IPS DF 6.9 (cell line): Measurements from ENCODE around the gene GABRA4.

Source experiments
- DNase-seq: peaks from one replicate; pipeline ENCODE4 v3.0.0-alpha.2; 2013; ENCODE audit warnings: low read depth, low spot score
- H3K27ac ChIP-seq: one replicate; pipeline ENCODE4 v1.5.1; 2013; ENCODE audit warnings: low read length, control low read depth
- H3K27me3 ChIP-seq: 2 replicates; pipeline ENCODE4 v1.6.1; 2013; ENCODE audit warnings: mild to moderate bottlenecking, low read length; ENCODE audit not compliant: control insufficient read depth, insufficient read depth
- H3K36me3 ChIP-seq: 2 replicates; pipeline ENCODE4 v1.6.1; 2013; ENCODE audit warnings: low read length; ENCODE audit not compliant: control insufficient read depth, insufficient read depth
- H3K4me1 ChIP-seq: 2 replicates; pipeline ENCODE4 v1.6.1; 2013; ENCODE audit warnings: low read length; ENCODE audit not compliant: control insufficient read depth, insufficient read depth
- H3K4me3 ChIP-seq: 2 replicates; pipeline ENCODE4 v1.5.1; 2013; ENCODE audit warnings: mild to moderate bottlenecking, low read length
- H3K9me3 ChIP-seq: 2 replicates; pipeline ENCODE4 v1.6.1; 2013; ENCODE audit warnings: low read length, inconsistent platforms; ENCODE audit not compliant: control insufficient read depth, insufficient read depth
- WGBS: extraction: QIAGEN DNeasy Blood & Tissue Kit; methylation state at CpG from one replicate; pipeline ENCODE4 v1.1.7; 2013; ENCODE audit warnings: mixed read lengths, missing lambda C conversion rate; ENCODE audit not compliant: insufficient read length, insufficient coverage; 5-methylcytosine and 5-hydroxymethylcytosine counted together

Gene GABRA4

DNA sequence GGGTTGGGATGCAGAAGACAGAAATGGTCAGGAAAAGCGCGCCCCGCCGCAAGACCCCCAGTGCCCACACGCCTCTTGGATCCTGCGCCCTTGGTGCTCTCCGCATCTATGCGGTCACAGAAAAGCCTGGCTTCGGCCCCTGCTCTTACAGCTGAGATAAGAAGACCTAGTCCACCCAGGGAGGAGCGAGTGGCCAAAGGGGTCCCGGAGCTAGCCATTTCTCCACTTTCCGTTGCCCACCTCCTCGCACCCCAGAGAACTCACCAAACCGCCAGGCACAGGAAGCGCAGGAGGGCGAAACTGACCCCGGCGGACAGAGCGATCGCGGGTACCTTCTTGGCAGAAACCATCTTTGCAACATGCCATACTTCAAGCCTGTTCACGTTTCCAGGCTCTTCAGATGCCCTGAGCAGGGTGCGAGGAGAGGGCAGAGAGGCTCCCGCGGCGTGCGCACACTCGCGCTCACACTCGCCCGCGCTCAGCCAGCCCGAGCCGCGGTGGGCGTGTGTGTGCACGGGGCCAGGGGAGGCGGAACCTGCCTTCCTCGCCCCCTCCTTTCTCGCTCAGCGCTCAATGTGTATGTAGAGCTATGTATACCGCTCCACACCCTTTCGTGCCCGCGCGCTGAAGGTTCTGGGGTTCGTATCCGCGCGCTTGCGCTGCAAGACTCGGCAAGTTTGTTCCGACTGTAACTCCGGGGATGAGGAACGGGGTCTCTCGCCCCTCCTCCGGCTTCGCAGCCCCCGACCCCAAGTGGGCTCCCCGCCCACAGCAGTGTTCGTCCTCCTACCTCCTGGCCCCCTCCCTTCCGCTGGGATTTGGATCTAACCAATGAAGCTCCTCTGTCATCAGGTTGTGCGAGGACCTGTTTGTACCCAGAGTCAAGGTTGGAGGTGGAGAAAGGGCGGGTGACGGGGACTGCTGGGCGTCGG is at the start of gene GABRA4:
GABRA4 (minus strand) TSS at position 507 of the 932 bp plus-strand sequence; CDS start at position 350, 157 bp downstream.
- WGBS: no CpG with 5 or more reads among the region's 67 CpGs
- Histone ChIP-seq H3K36me3 (no peaks in the 10 kb centered on the region), H3K4me3 (peak within 1 kb of the TSS; percentile 47; the same call in 1 of the 2 replicates), H3K4me1 (no peaks in the 10 kb centered on the region), H3K27me3 (peaks cover 18% of the 10 kb centered on the region; the same call in 1 of the 2 replicates), H3K9me3 (no peaks in the 10 kb centered on the region; the same call in 1 of the 2 replicates), H3K27ac (no peak within 1 kb of the TSS)
- no peak for DNase-seq

DNA sequence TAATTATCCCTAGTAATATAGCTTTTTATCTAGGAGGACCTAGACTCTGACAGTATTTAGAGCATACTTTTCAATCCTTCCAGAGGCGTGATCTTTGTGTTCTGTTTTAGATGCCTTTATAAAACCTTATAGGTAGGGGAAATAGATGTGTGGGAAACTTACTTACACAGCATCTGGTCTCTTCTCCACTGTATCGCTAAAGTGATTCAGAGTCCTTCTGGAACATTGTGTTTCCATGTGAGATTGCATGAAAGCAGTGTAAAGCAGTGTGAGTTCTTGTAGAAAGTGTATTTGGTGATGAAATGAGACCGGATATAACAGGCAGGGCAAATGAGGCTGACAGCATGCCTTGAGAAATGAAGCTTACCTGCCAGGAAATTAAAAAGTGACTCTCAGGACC is 47.4 kb upstream of the GABRA4 start:
- no peak for DNase-seq
- no peaks in the 10 kb centered on the region for H3K4me1 ChIP-seq
- WGBS: no CpG with 5 or more reads among the region's 3 CpGs
- H3K9me3 ChIP-seq: no peaks in the 10 kb centered on the region
- H3K27me3 ChIP-seq: no peaks in the 10 kb centered on the region
- H3K4me3 ChIP-seq: no peak overlapping the region
- H3K36me3 ChIP-seq: no peaks in the 10 kb centered on the region
- no peak overlapping the region for H3K27ac ChIP-seq

DNA sequence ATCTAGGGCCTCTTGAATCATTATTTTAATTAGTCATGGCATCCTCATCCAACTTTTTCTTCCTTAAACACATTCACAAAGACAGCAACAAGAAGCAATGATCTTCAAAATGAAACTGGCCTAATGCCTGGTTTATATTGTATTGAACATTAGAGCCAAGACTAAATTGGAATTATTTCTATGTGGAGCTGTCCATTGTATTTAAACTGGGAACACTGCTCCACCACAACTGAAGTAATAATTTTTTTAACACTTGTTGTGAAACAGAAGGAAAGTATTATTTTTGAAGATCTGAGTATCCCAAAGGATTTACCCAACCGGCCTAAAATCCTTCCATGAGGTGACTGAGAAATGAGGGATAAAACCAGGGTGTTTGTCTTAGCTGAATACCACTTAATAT is 44.9 kb upstream of the GABRA4 start:
- Histone ChIP-seq H3K27ac (no peak overlapping the region), H3K36me3 (no peaks in the 10 kb centered on the region), H3K9me3 (no peaks in the 10 kb centered on the region), H3K4me1 (no peaks in the 10 kb centered on the region), H3K27me3 (no peaks in the 10 kb centered on the region), H3K4me3 (no peak overlapping the region)
- DNase-seq: no peak
- no CpG with 5 or more reads among the region's 1 CpG for WGBS

DNA sequence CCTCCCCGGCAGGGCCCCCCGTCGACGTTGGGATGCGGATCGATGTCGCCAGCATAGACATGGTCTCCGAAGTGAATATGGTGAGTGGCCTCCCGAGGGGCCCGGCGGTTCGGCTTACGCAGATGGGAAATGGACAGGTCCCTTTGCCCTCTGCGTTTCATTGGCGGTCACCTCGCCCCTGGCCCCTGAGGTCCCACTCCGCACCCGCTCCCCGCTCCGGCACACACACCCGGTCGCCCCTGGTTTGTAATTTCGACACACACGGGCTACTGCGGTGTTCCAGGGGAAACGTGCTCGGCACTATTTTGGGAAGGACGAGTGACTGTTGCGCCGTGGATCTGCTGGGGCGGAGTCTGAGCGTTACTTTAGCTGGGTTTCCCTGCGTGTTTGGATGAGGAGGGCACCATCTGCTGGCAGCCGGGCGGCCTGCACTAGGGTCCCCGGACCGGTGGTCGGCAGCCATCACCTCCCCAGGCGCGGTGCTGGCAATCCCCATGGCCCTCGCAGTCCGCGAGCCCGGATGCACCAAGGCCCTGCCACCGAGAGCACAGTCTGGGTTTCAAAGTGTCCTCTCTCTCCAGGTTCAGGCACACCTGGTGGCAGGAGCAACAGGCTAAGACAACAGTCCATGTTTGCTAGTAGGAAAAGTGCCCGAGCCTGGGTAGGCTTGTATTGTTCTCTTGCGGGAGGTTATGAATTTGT is 39.2 kb upstream of the GABRA4 start:
- peaks cover 2% of the 10 kb centered on the region; the same call in 1 of the 2 replicates for H3K9me3 ChIP-seq
- DNase-seq: no peak
- no peak overlapping the region for H3K27ac ChIP-seq
- no peaks in the 10 kb centered on the region for H3K4me1 ChIP-seq
- H3K4me3 ChIP-seq: peak overlapping the region; percentile 61; the same call in 1 of the 2 replicates
- no peaks in the 10 kb centered on the region for H3K36me3 ChIP-seq
- no CpG with 5 or more reads among the region's 47 CpGs for WGBS
- H3K27me3 ChIP-seq: no peaks in the 10 kb centered on the region; the same call in 1 of the 2 replicates

DNA sequence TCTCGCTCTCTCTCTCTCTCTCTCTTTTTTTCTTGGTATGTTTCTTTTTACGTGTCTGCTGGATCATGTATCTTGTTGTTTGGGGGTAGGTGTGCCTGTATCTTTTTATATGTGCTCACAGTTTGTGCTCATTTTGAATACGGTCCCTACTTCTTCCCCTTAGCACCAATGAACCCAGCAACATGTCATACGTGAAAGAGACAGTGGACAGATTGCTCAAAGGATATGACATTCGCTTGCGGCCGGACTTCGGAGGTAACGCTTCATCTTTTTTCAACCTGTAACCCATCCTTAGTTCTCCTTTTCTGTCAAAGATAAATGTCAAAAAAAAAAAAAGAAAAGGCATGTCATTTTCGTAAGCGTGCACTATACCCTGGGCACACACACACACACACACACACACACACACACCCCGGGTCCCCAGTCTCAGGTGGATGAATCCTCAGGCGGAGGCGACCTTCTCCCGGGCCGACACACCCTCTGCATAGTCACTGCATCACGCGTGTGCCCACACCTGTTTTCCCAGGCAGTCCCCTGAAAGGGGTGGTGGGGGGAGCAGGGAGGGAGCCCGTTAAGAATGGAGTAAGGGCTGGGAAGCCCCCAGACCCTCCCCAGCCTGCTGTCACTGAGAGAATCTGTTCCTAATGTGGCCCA is 38.5 kb upstream of the GABRA4 start:
- H3K4me3 ChIP-seq: peak overlapping the region; percentile 62; the same call in 1 of the 2 replicates
- H3K9me3 ChIP-seq: peaks cover 2% of the 10 kb centered on the region; the same call in 1 of the 2 replicates
- H3K4me1 ChIP-seq: no peaks in the 10 kb centered on the region

DNA sequence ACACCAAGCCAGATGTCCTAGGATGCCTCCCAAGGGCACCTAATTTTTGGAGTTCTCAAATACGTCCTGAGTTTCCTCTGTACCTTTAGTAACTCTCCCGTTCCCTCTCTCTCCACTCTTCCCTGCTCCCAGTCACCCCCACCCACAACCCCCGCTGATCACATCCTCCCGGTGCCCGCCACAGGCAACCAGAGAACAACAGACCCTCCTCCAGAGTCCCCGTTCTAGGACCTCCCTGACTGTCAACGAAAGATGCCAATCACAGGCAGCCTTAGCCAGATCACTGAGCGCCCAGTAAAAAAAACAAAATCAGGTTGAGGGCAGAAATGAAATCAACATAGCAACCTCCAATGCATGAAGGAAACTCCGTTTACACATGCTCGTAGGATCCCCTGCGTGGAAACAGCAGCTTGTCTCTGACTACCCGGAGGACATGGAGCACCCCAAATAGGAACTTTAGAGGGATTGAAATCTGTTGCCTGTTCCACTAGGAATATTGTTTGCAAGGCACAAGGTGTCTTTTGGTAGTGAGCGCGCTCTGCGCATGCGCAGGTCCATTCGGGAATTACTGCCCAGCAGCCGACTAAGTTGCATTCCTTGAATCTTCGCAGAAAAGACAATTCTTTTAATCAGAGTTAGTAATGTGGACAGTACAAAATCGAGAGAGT is 37.8 kb upstream of the GABRA4 start, which contains the start of gene GABRB1:
GABRB1 (plus strand) TSS at position 557 of the 668 bp plus-strand sequence.
- H3K4me1 ChIP-seq: no peaks in the 10 kb centered on the region
- no peaks in the 10 kb centered on the region; the same call in 1 of the 2 replicates for H3K27me3 ChIP-seq
- peaks cover 2% of the 10 kb centered on the region; the same call in 1 of the 2 replicates for H3K9me3 ChIP-seq
- peak within 1 kb of the TSS; percentile 62; the same call in 1 of the 2 replicates for H3K4me3 ChIP-seq
- no CpG with 5 or more reads among the region's 20 CpGs for WGBS
- no peaks in the 10 kb centered on the region for H3K36me3 ChIP-seq
- no peak within 1 kb of the TSS for H3K27ac ChIP-seq
- no peak for DNase-seq

More for the DNA sequence above, 38.5 kb upstream of the GABRA4 start:
- DNase-seq: no peak
- H3K27me3 ChIP-seq: no peaks in the 10 kb centered on the region; the same call in 1 of the 2 replicates
- no peak overlapping the region for H3K27ac ChIP-seq
- H3K36me3 ChIP-seq: no peaks in the 10 kb centered on the region
- WGBS: no CpG with 5 or more reads among the region's 19 CpGs

DNA sequence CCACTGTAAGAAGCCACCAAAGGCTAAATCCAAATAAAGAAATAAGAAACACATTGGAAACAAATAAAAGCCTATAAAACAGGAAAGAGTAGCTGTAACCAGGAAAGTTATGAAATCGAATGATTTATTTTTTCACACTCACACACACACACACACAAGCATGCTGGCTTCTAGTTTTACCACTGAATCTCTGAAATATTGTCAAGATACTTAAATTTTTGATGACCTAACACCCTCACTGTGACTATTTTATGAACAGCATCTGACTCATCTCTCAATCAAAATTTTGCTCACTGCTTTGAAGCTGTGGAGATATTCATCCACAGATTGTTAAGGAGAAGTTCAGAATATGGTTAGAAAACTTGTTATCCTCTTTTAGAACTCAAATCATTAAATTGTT is 24.1 kb upstream of the GABRA4 start:
- Histone ChIP-seq H3K27me3 (no peaks in the 10 kb centered on the region), H3K4me3 (no peak overlapping the region), H3K9me3 (no peaks in the 10 kb centered on the region), H3K4me1 (no peaks in the 10 kb centered on the region), H3K36me3 (no peaks in the 10 kb centered on the region), H3K27ac (no peak overlapping the region)
- WGBS: no CpG with 5 or more reads among the region's 1 CpG
- DNase-seq: no peak

DNA sequence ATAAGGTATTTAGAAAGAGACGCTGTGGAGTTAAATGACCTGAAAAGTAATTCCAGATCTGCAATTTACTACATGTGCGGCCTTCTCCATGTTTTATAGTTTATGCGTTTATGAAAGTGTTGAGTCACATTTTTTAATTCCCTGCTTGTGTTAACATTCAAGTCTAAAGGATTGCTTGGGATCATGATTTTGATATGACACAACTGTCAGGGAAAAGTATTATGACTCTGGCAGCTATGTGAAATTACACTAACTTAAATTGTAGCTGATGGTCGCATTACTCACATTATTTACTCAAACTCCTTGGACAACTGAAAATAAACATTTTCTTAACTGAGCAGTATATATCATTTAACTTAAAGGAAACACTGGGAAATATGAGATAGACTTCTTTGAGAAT is 23.7 kb upstream of the GABRA4 start:
- no CpG with 5 or more reads among the region's 4 CpGs for WGBS
- H3K4me3 ChIP-seq: no peak overlapping the region
- no peaks in the 10 kb centered on the region for H3K9me3 ChIP-seq
- no peaks in the 10 kb centered on the region for H3K36me3 ChIP-seq
- H3K27me3 ChIP-seq: no peaks in the 10 kb centered on the region
- no peak overlapping the region for H3K27ac ChIP-seq
- DNase-seq: no peak
- H3K4me1 ChIP-seq: no peaks in the 10 kb centered on the region

DNA sequence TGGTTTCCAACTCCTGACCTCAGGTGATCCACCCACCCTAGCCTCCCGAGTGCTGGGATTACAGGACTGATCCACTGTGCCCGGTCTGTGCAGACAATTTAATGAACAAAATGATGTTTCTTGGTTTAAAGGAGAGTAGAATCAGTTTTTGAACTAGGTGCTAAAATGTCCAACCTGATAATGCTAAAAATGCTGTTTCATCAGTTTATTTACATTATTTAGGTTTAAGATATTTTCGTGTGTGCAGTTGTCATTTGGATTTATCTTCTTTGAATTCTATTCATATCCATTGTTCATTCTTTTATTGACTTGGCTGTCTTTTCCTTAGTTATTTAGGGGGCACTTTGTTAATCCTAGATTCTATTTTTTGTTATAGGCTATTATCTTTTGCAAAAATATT is 20.0 kb upstream of the GABRA4 start:
- H3K27me3 ChIP-seq: no peaks in the 10 kb centered on the region
- H3K27ac ChIP-seq: no peak overlapping the region
- no peaks in the 10 kb centered on the region for H3K4me1 ChIP-seq
- H3K36me3 ChIP-seq: no peaks in the 10 kb centered on the region
- no CpG with 5 or more reads among the region's 3 CpGs for WGBS
- DNase-seq: no peak
- no peak overlapping the region for H3K4me3 ChIP-seq
- H3K9me3 ChIP-seq: no peaks in the 10 kb centered on the region
